HepG2 (cell line): ENCODE data around the gene PSKH1. TPM values are rescaled to one million over a fixed set of nuclear protein-coding genes. Genes with fewer than 3 reads are reported as not detected.

Experiments used
- CBX2 ChIP-seq, 2 experiments: fragments of 200-600 bp in 1 of 2; sonication (generic); formaldehyde crosslinking in 1 of 2; IDR thresholded peaks; 2 replicates each; pipeline versions ENCODE4 v1.7.0 to v1.8.1; 2018 to 2022; ENCODE audit warnings: low read depth in 2 of 2, low read length in 1 of 2, mild to moderate bottlenecking in 1 of 2, missing genetic modification reagents in 1 of 2
- ELF4 ChIP-seq: sonication (generic); formaldehyde crosslinking; IDR thresholded peaks from 2 replicates; pipeline ENCODE4 v1.5.0; 2020; ENCODE audit warnings: missing genetic modification reagents, mild to moderate bottlenecking, moderate library complexity, borderline replicate concordance
- GATAD2A ChIP-seq: IDR thresholded peaks from 2 replicates; pipeline ENCODE4 v1.6.1; 2016
- HDAC1 ChIP-seq: sonication (generic); formaldehyde crosslinking; IDR thresholded peaks from 2 replicates; pipeline ENCODE4 v1.5.1; 2020; ENCODE audit warnings: mild to moderate bottlenecking, missing genetic modification reagents
- HNF4A ChIP-seq: sonication (generic); formaldehyde crosslinking; IDR thresholded peaks from 2 replicates; pipeline ENCODE4 v1.4.0; 2020; ENCODE audit warnings: missing genetic modification reagents
- HNRNPL ChIP-seq: fragments of 200-400 bp; formaldehyde crosslinking; IDR thresholded peaks from 2 replicates; pipeline ENCODE4 v1.6.1; 2017; ENCODE audit warnings: mild to moderate bottlenecking, low read depth, low read length
- KAT8 ChIP-seq: IDR thresholded peaks from 2 replicates; pipeline ENCODE4 v1.6.1; 2016; ENCODE audit warnings: missing genetic modification reagents, missing compliant biosample characterization
- MXD3 ChIP-seq: IDR thresholded peaks from 2 replicates; pipeline ENCODE4 v1.6.1; 2016; ENCODE audit warnings: mild to moderate bottlenecking, missing biosample characterization, missing genetic modification reagents
- NCOA2 ChIP-seq: sonication (generic); formaldehyde crosslinking; IDR thresholded peaks from 2 replicates; pipeline ENCODE4 v1.8.0; 2022; ENCODE audit warnings: inconsistent platforms
- NCOR1 ChIP-seq: fragments of 200-600 bp; sonication (generic); IDR thresholded peaks from 2 replicates; pipeline ENCODE4 v1.7.0; 2017; ENCODE audit warnings: antibody characterized with exemption, low read length, borderline replicate concordance
- NFE2L1 ChIP-seq: sonication (generic); formaldehyde crosslinking; IDR thresholded peaks from 2 replicates; pipeline ENCODE4 v1.4.0; 2020; ENCODE audit warnings: missing genetic modification reagents, mild to moderate bottlenecking, borderline replicate concordance
- NFRKB ChIP-seq: fragments of 450-650 bp; IDR thresholded peaks from 2 replicates; pipeline ENCODE4 v1.6.1; 2017
- RFXAP ChIP-seq: sonication (generic); formaldehyde crosslinking; IDR thresholded peaks from 2 replicates; pipeline ENCODE4 v1.4.0; 2020; ENCODE audit warnings: missing genetic modification reagents, borderline replicate concordance
- SRF ChIP-seq: IDR thresholded peaks from 2 replicates; pipeline ENCODE4 v1.6.1; 2011; ENCODE audit warnings: mild to moderate bottlenecking, low read depth, low read length, moderate library complexity
- SRSF1 ChIP-seq: fragments of 200-400 bp; formaldehyde crosslinking; optimal IDR thresholded peaks from 2 replicates; pipeline ENCODE3; 2017; ENCODE audit warnings: mild to moderate bottlenecking, low read depth, low read length, moderate library complexity
- TEAD3 ChIP-seq: optimal IDR thresholded peaks from 2 replicates; pipeline ENCODE3; 2016; ENCODE audit warnings: borderline replicate concordance
- ZNF24 ChIP-seq: fragments of 450-650 bp; IDR thresholded peaks from 2 replicates; pipeline ENCODE4 v1.6.1; 2017; ENCODE audit warnings: antibody characterized with exemption, mild to moderate bottlenecking
- ZNF331 ChIP-seq: sonication (generic); formaldehyde crosslinking; IDR thresholded peaks from 2 replicates; pipeline ENCODE4 v1.4.0; 2020; ENCODE audit warnings: missing genetic modification reagents
- ZNF567 ChIP-seq: sonication (generic); formaldehyde crosslinking; IDR thresholded peaks from 2 replicates; pipeline ENCODE4 v1.8.1; 2023; ENCODE audit warnings: mild to moderate bottlenecking, missing genetic modification reagents, borderline replicate concordance
- ZSCAN9 ChIP-seq: IDR thresholded peaks from 2 replicates; pipeline ENCODE4 v1.6.1; 2016; ENCODE audit warnings: borderline replicate concordance
- polyA plus RNA-seq, 8 experiments: library from polyadenylated mRNA; depleted of rRNA in 3 of 8; stranded (reverse) in 7 of 8; unstranded in 1 of 8; fragments of >200 nt; fragmentation: Illumina TruSeq in 4 of 8; extraction: Trizol in 4 of 8; gene quantifications; 2 replicates each; pipeline versions ENCODE4 v1.2.1 to v1.2.3, GENCODE V29; 2011 to 2016; ENCODE audit warnings: low read depth in 4 of 8, missing spikeins in 1 of 8, mixed read lengths in 1 of 8; ENCODE audit not compliant: insufficient read depth in 1 of 8
- total RNA-seq, 5 experiments: library from RNA; depleted of rRNA; stranded (reverse); fragments of >200 nt; fragmentation: Illumina TruSeq; extraction: Trizol; gene quantifications; 2 replicates each; pipeline ENCODE4 v1.2.3, GENCODE V29; 2016; ENCODE audit warnings: low read depth in 1 of 5
- TF ChIP-seq, protein P1 (sequence below): IDR thresholded peaks from 2 replicates; pipeline ENCODE4 v1.6.1; 2016; ENCODE audit warnings: mild to moderate bottlenecking
- TF ChIP-seq, protein P2 (sequence below): sonication (generic); formaldehyde crosslinking; conservative IDR thresholded peaks from 2 replicates; pipeline ENCODE4 v1.4.0; 2020; ENCODE audit warnings: missing genetic modification reagents
- TF ChIP-seq, protein P3 (sequence below): sonication (generic); formaldehyde crosslinking; IDR thresholded peaks from 2 replicates; pipeline ENCODE4 v1.8.0; 2022; ENCODE audit warnings: missing genetic modification reagents, low read depth, mild to moderate bottlenecking, borderline replicate concordance
- TF ChIP-seq, protein P4 (sequence below): sonication (generic); formaldehyde crosslinking; IDR thresholded peaks from 2 replicates; pipeline ENCODE4 v1.4.0; 2020; ENCODE audit warnings: mild to moderate bottlenecking, missing genetic modification reagents

PSKH1 gene
- total and polyA plus RNA-seq, 2 of the 13 experiments (the other 11 are each of a cell fraction or from before 2014, with no cell fraction given), result 8.4 to 19.1 TPM

DNA sequence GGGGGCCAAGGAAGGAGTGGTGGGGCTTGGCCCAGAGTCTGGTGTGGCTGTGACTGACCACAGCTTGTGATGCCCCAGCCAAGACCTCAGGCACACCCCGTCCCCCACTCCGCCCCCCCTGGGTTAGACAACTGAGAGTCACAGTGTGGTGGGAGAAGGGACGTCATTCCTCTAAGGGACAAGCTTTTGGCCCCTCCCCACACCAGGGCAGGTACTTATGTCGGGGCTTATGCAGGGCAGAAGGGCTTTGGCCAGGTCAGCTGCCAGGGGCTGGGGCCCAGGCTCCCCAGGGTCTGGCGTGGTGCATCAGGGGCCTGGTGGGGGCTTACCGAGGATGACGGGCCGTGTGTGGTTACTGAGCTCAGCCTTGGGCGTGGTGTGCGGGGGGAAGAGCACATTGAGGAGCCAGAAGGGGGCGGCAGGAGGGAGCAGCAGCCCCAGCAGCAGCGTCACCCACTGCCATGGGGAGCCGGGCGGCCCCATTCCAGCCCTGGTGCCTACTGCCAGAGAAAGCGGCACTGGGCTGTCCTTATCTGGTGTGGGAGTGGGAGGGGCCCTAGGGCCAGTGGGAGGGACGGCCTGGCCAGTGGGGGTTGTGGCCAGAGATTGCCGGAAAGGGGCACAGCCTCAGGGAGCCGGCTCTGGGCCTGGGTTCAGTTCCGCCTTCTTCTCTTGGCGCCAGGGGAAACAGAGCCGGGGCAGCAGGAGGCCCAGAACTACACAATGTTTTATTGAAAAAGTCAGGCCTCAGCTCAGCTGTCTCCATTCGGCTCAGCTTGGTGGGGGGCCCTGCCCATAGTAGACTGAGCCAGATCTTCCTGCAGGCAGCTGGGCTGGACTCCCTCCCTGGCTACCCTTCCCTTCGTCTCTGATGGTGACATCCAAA is 50.8 kb downstream of the PSKH1 start, which contains the start of gene LCAT (continued):
- no peak for TF ChIP-seq NCOR1
- no peak for TF ChIP-seq NFRKB
- TF ChIP-seq SRF, result peak; percentile 69
- 0 out of 2 replicates have a peak, but pooled peaks have one; percentile 4 for TF ChIP-seq ZNF24
- peak; percentile 41 for TF ChIP-seq HNF4A (CRISPR knock-in tag)
- 0 out of 2 replicates have a peak, but pooled peaks have one; percentile 51 for TF ChIP-seq KAT8 (CRISPR knock-in tag)
- TF ChIP-seq ZSCAN9 (CRISPR knock-in tag), result peak; percentile 49
- TF ChIP-seq NCOA2 (CRISPR knock-in tag), result peak; percentile 64
- no peak for TF ChIP-seq NFE2L1 (CRISPR knock-in tag)
- no peak for TF ChIP-seq CBX2 (IDR thresholded peaks at IDR 0.05; ENCODE audit: low read depth, low read length)
- peak; percentile 39; the same call in 1 of the 2 replicates for TF ChIP-seq CBX2 (CRISPR knock-in tag; IDR thresholded peaks at IDR 0.05; ENCODE audit: low read depth)
- 0 out of 2 replicates have a peak, but pooled peaks have one; percentile 12 for TF ChIP-seq HDAC1
- no peak for TF ChIP-seq MXD3
- peak; percentile 93 for TF ChIP-seq SRSF1
- TF ChIP-seq, protein P1, sequence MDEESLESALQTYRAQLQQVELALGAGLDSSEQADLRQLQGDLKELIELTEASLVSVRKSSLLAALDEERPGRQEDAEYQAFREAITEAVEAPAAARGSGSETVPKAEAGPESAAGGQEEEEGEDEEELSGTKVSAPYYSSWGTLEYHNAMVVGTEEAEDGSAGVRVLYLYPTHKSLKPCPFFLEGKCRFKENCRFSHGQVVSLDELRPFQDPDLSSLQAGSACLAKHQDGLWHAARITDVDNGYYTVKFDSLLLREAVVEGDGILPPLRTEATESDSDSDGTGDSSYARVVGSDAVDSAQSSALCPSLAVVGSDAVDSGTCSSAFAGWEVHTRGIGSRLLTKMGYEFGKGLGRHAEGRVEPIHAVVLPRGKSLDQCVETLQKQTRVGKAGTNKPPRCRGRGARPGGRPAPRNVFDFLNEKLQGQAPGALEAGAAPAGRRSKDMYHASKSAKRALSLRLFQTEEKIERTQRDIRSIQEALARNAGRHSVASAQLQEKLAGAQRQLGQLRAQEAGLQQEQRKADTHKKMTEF (CRISPR knock-in tag), result no peak; the same call in none of the 2 replicates
- peak; percentile 96 for TF ChIP-seq HNRNPL
- peak; percentile 79; the same call in 1 of the 2 replicates for TF ChIP-seq ZNF331
- TF ChIP-seq ELF4 (CRISPR knock-in tag), result 0 out of 2 replicates have a peak, but pooled peaks have one; percentile 55
- peak; percentile 69 for TF ChIP-seq TEAD3 (CRISPR knock-in tag)
- peak; percentile 33; the same call in 1 of the 2 replicates for TF ChIP-seq RFXAP
- 0 out of 2 replicates have a peak, but pooled peaks have one; percentile 2 for TF ChIP-seq ZNF567 (CRISPR knock-in tag)
- TF ChIP-seq, protein P2, sequence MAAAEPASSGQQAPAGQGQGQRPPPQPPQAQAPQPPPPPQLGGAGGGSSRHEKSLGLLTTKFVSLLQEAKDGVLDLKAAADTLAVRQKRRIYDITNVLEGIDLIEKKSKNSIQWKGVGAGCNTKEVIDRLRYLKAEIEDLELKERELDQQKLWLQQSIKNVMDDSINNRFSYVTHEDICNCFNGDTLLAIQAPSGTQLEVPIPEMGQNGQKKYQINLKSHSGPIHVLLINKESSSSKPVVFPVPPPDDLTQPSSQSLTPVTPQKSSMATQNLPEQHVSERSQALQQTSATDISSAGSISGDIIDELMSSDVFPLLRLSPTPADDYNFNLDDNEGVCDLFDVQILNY (CRISPR knock-in tag), result peak; percentile 58; the same call in 1 of the 2 replicates
- TF ChIP-seq, protein P3, sequence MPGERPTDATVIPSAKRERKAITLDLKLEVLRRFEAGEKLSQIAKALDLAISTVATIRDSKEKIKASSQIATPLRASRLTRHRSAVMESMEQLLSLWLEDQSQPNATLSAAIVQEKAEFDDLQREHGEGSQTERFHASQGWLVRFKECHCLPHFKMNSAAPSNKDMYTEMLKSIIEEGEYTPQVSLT, result no peak
- peak; percentile 58 for TF ChIP-seq GATAD2A (CRISPR knock-in tag)
- TF ChIP-seq, protein P4, sequence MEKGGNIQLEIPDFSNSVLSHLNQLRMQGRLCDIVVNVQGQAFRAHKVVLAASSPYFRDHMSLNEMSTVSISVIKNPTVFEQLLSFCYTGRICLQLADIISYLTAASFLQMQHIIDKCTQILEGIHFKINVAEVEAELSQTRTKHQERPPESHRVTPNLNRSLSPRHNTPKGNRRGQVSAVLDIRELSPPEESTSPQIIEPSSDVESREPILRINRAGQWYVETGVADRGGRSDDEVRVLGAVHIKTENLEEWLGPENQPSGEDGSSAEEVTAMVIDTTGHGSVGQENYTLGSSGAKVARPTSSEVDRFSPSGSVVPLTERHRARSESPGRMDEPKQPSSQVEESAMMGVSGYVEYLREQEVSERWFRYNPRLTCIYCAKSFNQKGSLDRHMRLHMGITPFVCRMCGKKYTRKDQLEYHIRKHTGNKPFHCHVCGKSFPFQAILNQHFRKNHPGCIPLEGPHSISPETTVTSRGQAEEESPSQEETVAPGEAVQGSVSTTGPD, result peak; percentile 76
